GM12878 (cell line): ENCODE data around the gene LRRC75A.

ENCODE experiments used
- BCL11A ChIP-seq: IDR thresholded peaks from 2 replicates; pipeline ENCODE4 v1.6.1; 2011; ENCODE audit warnings: low read depth, low read length
- POLR2AphosphoS5 ChIP-seq: IDR thresholded peaks from 2 replicates; pipeline ENCODE4 v1.6.1; 2011; ENCODE audit warnings: mild to moderate bottlenecking, low read length, inconsistent platforms
- ZNF384 ChIP-seq: IDR thresholded peaks from 2 replicates; pipeline ENCODE4 v1.6.1; 2012; ENCODE audit warnings: low read depth, mild to moderate bottlenecking, low read length, improper control_type of control experiment, borderline replicate concordance
- TF ChIP-seq, protein P1 (sequence below), 3 experiments: IDR thresholded peaks in 2 of 3; conservative IDR thresholded peaks in 1 of 3; 2 replicates each; pipeline ENCODE4 v1.5.1; 2011; ENCODE audit warnings: low read depth in 3 of 3, low read length in 3 of 3, mild to moderate bottlenecking in 3 of 3, control low read depth in 2 of 3, moderate library complexity in 2 of 3, inconsistent platforms in 1 of 3, mixed read lengths in 1 of 3; ENCODE audit not compliant: control insufficient read depth in 2 of 3, insufficient read depth in 1 of 3; ENCODE audit errors: extremely low read depth in 1 of 3

DNA sequence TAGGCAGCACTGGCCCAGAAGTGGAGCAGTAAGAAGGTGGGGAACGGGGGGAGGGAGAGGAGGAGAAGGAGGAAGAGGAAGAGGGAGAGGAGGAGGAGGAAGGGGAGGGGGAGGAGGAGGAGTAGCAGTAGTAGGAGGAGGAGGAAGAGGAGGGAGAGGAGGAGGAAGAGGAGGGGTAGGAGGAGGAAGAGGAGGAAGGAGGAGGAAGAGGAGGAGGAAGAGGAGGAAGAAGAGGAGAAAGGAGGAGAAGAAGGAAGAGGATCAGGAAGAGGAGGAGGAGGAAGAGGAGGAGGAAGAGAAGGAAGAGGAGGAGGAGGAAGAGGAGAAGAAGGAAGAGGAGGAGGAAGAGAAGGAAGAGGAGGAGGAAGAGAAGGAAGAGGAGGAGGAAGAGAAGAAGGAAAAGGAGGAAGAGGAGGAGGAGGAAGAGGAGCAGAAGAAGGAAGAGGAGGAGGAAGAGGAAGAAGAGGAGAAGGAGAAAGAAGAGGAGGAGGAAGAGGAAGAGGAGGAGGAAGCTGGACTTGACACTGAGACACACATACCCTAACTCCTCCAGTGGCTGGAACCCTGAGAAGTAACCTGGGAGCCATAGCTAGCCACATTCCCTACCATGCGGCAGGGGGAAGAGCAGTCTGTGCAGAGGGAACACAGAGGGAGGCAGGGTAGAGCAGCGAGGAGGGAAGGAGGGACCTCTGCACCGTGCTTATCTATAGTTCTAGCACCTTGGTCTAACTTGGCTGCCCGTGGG lies 35.8 kb downstream of the LRRC75A start:
- TF ChIP-seq ZNF384 (no peak), BCL11A (no peak), POLR2AphosphoS5 (no peak)
- TF ChIP-seq, protein P1, sequence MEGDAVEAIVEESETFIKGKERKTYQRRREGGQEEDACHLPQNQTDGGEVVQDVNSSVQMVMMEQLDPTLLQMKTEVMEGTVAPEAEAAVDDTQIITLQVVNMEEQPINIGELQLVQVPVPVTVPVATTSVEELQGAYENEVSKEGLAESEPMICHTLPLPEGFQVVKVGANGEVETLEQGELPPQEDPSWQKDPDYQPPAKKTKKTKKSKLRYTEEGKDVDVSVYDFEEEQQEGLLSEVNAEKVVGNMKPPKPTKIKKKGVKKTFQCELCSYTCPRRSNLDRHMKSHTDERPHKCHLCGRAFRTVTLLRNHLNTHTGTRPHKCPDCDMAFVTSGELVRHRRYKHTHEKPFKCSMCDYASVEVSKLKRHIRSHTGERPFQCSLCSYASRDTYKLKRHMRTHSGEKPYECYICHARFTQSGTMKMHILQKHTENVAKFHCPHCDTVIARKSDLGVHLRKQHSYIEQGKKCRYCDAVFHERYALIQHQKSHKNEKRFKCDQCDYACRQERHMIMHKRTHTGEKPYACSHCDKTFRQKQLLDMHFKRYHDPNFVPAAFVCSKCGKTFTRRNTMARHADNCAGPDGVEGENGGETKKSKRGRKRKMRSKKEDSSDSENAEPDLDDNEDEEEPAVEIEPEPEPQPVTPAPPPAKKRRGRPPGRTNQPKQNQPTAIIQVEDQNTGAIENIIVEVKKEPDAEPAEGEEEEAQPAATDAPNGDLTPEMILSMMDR (IDR thresholded peaks at IDR 0.05 in 2 of 3, conservative IDR thresholded peaks at IDR 0.05 in 1 of 3; ENCODE audit: control insufficient read depth in 2 of 3, extremely low read depth in 1 of 3, insufficient read depth in 1 of 3, low read depth in 3 of 3, low read length in 3 of 3), result no peak
